GM18519 (cell line): ENCODE results near the gene EPDR1.

Experiments
- ATAC-seq: cut with Tn5 transposase; IDR thresholded peaks from one replicate; pipeline ENCODE4 v1.9.1; 2021; ENCODE audit warnings: mild to moderate bottlenecking, moderate library complexity; ENCODE audit not compliant: unreplicated experiment, low FRiP score

Gene EPDR1

GRCh38 chr7:37973915-37974314 is 53.5 kb downstream of the EPDR1 start:
- no peak for ATAC-seq

GRCh38 chr7:37974711-37975110 is 54.3 kb downstream of the EPDR1 start:
- ATAC-seq, result no peak

- no peak for ATAC-seq
These were observed 56.8 kb downstream of the EPDR1 start for GRCh38 chr7:37977243-37977642.

GRCh38 chr7:37981664-37982063 is 61.2 kb downstream of the EPDR1 start:
- no peak for ATAC-seq

GRCh38 chr7:37982423-37982822 is 62.0 kb downstream of the EPDR1 start:
- no peak for ATAC-seq

GRCh38 chr7:37984750-37985390 is 64.4 kb downstream of the EPDR1 start:
- ATAC-seq, result no peak

GRCh38 chr7:37986908-37987330 is 66.5 kb downstream of the EPDR1 start:
- ATAC-seq, result no peak

GRCh38 chr7:37987732-37988131 is 67.3 kb downstream of the EPDR1 start:
- no peak for ATAC-seq

- no peak for ATAC-seq
These were observed 68.5 kb downstream of the EPDR1 start for GRCh38 chr7:37988721-37989650.

- ATAC-seq, result no peak
These were observed 69.9 kb downstream of the EPDR1 start for GRCh38 chr7:37990337-37990736.

- ATAC-seq, result no peak
These were observed 72.6 kb downstream of the EPDR1 start for GRCh38 chr7:37993060-37993501.

GRCh38 chr7:37999673-38000072 is 79.2 kb downstream of the EPDR1 start:
- no peak for ATAC-seq

GRCh38 chr7:38000272-38000671 is 79.8 kb downstream of the EPDR1 start:
- no peak for ATAC-seq
